GM23248 (cell line): Measurements from ENCODE around the gene SLC19A1.

ENCODE experiments used
- EZH2 ChIP-seq: fragments of 200-600 bp; sonication (generic); IDR thresholded peaks from 2 replicates; pipeline ENCODE4 v1.6.1; 2018; ENCODE audit warnings: antibody characterized with exemption, mild to moderate bottlenecking; ENCODE audit not compliant: insufficient read depth, poor library complexity, severe bottlenecking
- EZH2phosphoT487 ChIP-seq: fragments of 200-600 bp; sonication (generic); IDR thresholded peaks from 2 replicates; pipeline ENCODE4 v1.6.1; 2018; ENCODE audit warnings: antibody characterized with exemption, moderate library complexity, mild to moderate bottlenecking, low read depth; ENCODE audit not compliant: insufficient read depth

GRCh38 chr21:45562965-45563364 is 20.7 kb upstream of the SLC19A1 start:
- TF ChIP-seq EZH2 (no peak), EZH2phosphoT487 (no peak)
